ENCODE measurements around the gene MRPL17.

DNA sequence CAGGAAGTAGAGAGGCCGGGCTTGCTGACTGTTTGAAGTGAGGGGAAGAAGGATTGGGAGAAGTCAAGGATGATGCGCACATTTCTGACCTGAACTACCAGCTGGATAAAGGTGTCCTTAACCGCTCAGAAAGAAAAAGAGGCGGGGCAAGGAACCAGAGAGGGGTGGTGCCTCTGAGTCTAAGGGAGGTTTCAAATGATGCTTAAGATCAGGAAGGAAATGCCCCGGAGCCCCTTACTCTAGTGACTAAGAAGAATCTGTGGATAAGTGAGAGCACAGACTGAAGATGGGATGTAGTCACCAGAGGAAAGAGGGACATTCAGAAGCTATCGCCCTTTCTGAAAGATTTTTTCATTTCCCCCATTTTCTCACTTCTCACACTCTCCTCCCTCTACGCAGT, 40.2 kb downstream of the MRPL17 start:
- TF ChIP-seq CTCF (conservative IDR thresholded peaks at IDR 0.05; ENCODE audit: low read length) (no peak), EZH2phosphoT487 (IDR thresholded peaks at IDR 0.05; ENCODE audit: borderline replicate concordance) (no peak)

All from Loucy (cell line).